Putamen (tissue), 1 donor: Measurements from ENCODE around the gene PCK1.
A peak's percentile ranks its signal among the peaks of the same experiment; 100 is the strongest.

Experiments
- DNase-seq: peaks from one replicate; pipeline ENCODE4 v3.0.0-alpha.2; 2016; ENCODE audit warnings: low spot score

The PCK1 gene

DNA sequence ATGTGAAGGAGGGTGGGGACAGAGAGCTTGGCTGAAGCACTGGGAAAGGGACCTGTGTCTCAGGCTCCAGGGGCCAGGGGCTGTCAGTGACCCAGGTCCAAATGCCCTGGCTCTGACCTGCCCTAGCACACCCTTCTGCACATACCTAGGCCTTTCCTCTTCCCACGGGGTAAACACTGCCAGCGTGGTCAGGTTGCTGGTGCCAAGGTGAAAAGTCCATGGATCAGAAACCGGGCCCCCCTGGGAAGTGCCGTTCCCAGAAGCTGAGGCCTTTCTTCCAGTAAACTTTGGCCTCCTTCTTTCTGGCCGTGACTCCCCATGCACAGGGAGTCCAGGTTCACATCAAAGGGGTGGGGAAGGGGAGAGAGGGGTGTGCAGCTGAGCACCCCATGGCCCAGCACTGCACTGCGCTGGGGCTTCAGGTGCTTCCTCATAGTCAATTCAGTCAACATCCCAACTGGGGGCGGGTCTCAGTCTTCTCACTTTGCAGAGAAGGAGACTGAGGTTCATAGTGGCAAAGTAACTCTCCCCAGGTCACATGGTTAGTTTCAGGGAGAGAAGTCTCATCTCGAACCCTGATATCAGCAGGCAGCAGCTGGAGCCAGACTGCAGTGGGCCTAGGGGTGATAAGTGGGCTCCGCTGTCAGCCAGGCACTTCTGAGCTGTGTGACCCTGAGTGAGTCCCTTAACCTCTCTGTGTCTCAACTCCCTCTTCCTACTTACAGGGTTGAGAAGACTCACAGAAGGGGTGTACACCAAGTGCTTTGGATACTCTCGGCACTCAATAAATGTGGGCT lies 17.0 kb downstream of the PCK1 start:
- DNase-seq: no peak

DNA sequence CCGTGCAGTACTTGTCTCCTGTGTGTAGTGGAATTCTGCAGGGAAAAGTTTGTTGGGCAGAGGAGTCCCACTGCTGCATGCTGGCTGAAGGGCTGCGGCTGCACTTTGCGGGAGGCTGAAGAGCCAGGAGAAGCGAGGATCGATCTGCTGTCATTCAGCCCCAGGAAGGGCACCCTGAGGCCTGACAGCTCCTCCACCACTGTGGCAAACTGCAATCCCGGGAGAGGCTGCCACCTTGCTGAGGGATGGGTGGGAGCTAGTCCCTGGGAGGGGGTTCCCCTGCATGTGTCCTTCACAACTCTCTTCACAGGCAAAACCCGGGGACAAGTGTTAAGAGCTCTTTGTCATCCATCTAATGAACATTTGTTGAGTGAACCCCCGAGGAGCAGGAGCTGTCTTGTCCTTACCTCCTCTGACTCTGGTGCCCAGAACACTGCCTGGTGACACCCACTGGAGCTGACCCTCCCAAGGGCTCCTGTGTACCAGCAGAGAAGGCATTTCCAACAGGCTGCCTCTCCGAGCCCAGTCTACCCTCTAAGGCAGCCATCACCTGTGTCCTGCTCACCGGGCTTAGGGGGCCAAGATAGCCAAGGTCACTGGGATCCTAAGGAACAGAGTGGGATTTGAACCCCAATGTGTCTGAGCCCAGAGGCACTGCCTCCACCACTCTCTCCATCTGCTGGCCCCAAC lies 17.7 kb downstream of the PCK1 start:
- no peak for DNase-seq

DNA sequence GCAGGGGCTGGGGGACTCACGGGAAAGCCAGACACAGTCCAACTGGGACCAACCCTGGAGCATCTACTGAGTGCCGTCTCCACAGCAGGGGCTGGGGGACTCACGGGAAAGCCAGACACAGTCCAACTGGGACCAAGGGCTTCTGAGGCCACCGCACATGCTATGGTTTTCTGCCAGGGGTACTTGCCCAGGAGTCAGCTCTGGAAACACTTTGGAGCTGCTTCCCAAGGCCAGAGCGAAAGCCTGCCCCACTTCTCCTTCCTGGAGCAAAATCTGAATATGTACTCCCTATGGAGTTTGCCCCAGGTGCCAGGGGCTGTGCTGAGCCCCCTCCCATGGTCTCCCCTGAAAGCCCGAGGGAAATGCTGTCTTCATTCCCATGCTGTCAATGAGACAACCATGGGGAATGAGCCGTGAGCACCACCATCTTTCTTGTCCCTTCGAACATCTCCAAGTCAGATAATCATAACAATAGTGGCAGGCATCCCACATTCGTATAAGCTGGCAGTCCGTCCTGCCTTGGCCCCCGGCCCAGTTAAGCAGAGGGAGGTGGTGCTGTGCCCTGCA lies 18.5 kb downstream of the PCK1 start:
- DNase-seq: no peak

DNA sequence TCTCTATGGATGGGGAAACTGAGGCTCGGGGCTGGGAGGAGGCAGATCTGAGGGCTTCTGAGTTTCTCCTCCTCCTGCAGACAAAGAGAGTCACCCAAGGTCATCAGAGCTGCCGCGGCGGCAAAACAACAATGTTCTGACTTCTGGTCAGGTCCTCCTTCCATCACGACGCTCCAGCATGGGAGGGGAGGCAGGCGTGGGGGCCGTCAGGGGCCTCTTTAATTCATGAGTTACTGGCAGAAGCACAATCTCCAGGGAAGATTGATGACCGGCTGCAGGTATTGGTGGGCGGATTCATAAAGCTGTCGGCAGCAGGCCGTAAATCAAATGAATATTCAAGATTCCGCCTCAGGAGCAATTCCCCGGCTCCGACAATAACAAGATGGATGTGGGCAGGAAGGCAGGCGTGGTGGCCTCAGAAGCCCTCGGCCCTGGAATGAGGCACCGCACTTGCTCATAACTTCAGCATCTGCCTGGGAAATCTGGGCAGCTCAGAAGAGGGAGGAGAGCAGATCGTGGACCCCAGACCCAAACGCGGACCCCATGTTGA lies 19.1 kb downstream of the PCK1 start:
- DNase-seq: no peak

DNA sequence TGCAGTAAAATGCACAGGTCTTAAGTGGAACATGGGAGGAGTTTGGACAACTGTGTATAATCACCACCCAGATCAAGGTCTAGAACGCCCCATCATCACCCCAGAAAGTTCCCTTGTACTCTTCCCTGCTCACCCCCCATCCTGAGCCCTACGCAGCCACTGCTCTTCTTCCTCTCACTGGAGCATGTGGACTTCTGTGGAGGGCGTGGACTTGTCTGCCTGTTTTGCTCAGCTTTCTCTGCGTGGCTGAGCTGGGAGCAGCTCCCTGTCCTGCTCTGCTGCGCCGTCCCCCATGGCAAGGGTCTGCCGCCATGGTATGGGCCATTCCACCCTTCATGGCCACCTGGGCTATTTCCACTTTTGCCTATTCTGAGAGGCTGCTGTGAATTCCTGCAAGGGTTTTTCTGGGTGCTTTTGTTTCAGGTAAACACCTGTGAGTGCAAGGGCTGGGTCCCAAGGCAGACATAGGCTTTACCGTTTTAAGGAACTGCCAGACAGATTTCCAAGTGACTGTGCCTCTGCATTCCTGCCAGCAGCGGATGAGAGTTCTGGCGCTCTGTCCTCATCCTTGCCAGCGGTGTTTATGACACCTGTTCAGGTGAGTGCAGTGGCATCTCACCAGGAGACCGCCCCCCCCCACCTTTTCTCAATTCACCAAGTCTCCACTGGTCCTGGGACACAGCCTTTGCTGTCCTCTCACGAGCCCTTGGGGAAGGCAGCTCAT lies 19.7 kb downstream of the PCK1 start:
- DNase-seq: no peak

DNA sequence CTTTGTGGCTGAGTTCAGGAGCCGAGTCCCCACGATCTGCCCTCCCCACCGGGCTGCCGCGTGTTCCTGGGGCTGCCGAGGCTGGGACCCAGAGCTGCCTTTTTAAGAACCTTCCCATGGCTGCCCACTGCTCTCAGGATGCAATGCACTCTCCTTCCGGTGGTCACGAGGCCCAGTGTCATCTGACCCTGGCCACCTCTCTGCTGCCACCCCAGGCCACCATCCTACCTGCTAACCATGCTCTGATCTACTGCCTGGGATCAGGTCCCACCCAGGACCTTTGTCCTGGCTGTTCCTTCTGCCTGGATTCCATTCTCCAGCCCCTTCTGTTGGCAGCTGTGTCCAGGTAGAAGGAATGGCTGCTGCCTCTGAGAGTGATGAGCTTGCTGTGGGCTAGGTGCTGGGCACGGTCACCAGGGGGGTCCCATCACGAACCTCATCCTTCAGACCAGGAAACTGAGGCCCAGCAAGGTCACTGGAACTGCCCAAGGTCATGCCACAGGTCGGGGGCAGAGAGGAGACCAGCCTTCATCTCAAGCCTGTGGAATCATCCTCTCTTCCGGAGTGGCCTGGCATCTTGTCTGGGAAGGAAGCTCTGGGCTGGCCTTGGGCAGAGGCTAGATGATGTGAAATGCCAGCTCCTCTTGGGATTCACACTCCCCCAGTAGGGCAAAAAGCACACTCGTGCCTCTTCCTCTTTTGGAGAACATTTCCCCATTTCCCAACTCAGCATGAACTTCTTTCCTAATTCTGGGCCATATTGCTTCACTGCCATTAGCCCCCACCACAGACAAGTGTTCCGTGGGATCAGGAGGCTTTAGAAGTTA lies 20.5 kb downstream of the PCK1 start:
- DNase-seq: no peak

DNA sequence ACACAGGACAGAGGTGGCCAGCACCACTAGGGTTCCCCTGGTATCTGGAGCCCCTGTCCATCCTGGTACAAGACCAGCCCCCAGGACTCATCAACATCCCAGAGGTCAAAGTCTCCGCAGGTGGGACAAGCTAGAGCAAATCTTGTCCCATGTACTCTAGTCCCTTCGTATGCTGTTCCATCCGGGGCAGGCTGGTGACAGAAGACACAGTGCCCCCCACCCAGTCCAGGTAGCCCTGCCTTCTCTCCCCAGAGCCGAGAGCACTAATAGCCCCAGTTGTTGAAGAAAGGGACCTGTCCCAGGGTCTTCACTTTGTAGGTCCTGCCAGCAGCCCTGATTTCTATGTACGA lies 21.1 kb downstream of the PCK1 start:
- DNase-seq: no peak

DNA sequence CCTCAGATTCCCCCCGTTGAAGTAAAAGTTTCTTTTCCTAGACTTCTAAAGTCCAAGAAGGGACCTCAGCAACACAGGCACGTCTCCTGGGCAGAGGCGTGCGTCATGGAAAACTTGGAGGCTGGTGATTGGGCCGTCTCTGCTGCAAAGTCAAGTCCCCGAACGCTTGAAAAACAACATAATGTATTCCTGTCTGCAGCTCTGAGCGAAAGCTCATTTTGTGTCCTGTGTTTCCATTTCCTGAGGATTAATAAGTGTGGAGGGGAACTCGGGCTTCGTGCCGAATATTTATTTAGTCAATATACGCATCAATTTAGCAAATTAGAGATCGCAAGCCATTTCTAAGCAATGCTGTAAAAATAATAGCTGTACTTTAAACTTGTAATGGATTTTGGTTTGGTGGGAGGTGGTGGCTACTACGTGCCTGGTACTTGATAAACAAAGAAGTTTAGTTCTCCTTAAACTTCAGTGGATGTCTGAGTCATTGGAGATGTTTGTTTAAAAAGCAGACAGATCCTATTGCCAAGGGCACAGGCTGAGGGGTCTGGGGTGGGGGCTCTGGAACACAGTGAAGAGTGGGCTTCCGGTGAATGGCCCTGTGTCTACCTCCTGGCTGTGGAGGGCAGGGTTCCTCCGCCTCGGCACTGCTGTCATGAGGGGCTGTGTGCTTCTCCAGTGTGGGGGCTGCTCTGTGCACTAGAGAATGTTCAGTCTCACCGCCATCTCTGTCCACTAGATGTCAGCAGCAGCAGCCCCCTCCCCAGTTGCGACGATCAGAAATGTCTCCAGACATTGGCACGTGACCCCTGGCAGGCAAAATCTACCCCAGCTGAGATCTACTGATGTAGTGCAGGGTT lies 21.8 kb downstream of the PCK1 start:
- peak; percentile 54 for DNase-seq

DNA sequence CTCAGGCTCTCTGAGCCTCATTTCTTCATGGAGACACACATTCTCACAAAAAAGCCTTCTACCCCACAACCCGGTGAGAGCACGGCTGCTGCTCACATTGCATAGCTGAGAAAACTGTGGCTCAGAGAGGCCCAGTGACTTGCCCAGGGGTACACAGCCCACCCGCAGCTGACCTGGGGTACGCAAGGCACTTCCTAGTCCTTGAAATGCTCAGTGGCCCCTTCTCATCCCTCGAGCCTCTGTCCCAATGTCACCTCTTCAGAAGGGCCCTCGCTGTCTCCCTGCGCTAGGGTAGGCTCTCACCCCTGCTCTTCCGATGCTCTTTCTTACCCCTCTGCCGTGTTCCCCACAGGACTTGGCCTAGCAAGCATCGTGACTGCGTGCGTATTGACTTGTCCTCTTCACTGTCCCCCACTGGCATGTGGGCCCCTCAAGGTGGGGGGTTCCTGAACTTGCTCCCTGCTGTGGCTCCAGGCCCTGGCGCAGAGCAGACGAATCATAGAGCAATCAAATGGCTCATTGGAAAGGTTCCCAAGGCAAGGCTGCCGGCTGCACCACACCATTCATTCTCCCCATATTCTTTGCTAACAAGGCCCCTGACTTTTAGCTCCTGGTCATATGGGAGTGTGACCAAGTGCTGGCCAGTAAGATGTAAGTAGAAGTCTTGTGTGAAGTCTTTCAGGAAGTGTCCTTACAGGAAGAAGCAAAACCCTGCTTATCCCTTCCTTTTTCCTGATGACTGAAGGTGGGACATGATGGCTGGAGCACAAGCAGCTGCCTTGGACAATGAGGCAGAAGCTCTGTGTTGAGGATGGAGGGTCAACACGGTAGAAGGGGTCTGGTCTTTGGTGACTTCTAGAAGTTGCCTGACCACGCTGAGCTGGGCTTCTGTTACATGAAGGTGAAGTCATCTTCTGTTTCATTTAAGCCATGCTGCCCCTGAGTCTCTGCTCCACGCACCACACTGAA lies 22.7 kb downstream of the PCK1 start:
- DNase-seq: no peak

DNA sequence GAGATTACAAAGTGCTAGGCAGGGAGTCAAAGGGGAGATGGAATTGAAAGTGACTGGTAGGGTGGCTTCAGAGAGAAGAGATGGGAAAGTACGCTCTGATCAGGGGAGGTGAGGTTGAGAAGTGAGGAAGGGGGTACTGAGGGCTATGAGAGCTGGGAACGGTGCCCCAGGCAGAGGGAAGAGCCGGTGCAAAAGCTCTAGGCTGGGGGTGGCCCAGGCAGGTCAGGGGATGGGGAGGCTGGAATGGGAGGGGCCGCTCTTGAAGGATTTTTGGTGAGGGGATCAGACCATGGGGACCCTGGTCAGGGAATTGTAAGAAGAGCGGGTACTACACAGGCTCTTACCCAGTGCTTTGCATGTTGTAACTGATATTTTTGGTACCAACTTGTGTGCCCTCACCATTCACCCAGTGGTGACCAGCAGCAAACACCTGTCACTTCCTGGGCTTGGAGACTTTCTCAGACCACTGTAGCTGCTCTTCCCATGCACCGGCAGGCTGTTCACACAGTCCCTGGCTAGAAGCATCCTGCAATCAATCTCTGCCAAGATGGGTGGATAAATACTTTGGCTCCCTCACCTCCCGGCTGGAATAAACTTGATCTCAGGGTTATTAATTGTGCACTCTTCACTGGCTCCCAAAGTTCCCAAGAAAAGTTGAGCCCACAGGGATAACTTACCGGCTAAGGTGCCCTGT lies 24.0 kb downstream of the PCK1 start:
- DNase-seq: no peak

DNA sequence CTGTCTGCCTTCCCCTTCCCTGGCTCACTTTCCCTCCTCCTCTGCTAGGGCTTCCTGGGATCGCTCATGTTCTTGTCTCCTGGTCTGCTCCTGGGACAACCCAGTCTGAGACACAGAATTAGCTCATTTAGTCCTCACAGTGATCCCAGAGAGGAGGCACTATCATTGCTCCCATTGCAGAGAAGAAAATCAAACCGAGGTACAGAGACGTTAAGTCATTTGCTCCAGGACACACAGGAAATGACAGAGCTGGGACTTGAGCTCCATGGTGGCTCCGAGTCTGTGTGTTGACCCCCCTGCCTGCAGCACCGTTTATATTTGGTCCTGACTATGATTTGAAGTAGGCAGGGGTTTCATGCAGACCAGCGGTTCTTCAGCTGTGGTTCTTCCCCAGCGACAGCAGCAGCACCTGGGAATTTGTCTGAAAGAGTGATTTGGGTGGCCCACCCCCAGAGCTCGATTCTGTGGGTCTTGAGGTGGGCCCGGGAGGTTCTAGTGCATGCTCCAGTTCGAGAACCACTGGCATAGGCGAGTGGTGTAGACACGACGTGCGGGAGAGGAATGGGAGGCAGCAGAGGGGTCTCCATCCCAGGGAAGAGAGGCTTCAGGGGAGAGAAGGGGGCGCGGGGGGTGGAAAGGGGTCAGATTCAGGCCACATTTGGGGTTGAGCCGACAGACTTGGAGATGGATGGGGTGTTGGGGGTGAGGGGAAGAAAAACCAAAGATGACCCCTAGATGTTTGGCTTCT lies 24.7 kb downstream of the PCK1 start:
- DNase-seq: no peak

DNA sequence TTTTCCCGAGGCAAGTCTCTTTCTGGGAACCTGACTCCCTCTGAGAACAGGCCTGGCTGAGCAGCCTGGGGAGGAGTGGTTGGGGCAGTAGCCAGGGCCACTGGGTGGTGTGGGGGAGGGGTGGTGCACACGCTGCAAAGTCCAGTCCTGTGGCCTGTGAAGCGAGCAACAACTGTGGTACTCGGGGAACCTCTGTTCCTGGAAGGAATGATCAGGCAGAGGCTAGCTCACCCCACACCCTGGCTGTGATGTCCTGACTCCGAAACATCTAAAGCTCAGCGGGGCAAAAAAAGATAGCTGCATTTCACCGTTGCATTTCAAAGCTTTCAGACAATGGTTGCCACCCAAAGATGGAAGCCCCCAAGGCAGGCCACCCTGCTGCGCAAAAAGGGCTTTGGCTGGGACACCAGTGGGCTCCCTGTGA lies 25.5 kb downstream of the PCK1 start:
- DNase-seq: peak; percentile 9

DNA sequence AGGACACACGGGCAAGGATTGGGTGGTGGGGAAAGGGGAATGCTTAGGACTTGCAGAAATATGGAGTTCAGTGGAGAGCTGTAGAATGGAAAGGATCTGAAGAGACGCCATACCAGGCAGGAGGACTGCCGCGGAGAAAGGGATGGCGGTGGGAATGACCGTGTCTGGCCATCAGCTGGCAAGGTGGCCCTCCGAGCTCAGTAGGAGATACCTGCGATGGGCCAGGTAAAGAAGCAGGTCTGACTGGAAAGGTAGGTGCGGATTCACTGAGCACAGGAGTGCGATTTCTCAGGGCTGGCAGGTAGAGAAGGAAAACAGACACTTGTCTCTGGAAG lies 26.0 kb downstream of the PCK1 start:
- no peak for DNase-seq

DNA sequence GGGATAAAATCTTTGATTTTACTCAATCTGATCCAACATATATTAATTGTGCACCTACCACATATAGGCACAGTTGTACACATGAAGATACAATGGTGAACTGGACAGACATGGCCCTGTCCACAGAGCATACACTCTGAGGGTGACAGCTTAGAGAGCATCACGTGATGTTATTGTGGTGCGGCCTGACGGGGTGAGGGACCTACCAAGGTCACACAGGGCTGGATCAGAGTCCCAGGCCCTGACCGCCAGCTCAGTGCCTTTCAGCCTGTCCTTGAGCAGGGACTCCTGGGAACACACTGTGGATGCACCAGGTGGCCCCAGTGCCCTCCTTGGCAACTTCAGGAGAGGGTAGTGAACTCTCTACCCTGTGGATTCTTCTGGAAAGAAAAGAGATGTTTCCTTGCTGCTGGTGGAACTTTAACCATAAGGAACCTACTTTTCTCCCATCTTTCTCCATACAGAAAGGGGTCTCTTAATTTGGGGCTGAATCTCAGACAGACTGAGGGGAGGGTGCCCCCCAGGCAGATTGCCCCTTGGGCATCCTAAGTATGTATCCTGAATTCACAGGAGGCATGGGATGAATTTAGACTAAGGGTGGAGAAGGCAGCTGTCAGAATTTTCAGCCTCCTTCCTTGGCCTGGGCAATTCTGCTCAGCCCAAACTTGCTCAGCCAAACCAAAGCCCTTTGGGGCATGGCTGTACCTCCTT lies 26.5 kb downstream of the PCK1 start:
- no peak for DNase-seq

DNA sequence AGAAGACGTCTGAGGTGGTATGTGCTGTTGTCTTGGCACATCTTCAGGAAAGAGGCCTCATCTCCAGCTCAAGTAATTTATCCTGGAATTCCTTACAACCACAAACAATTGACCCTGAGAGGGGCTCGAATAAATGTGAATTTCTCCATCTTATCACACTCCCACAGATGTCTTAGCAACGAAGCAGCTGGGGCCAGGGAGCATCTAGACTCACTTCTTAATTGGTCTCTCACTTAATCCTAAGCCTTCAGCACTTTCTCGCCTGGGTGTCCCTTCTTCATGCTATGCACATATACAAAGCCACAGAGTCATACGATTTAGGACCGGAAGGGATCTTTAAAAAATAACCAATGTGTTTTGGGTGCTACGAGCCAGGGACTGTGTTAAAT lies 27.1 kb downstream of the PCK1 start:
- no peak for DNase-seq

DNA sequence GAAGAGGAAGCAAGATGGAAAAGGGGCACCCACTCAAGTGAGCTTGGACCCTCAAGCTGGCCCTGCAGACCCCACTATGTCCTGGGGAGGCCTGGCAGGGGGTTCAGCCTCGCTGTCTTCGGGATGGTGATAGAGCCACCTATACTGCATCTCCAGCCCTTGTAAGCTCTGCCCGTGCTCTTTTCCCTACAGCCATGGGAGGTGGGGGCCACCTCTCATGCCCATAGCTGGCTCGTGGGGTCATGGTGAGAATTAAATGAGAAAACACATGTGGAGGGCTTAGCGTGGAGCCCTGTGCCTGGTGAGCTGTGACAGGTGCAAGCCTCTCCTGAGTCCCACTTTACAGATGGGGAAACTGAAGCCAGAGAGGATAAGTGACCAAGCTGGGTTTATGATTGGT lies 27.7 kb downstream of the PCK1 start:
- DNase-seq: no peak

DNA sequence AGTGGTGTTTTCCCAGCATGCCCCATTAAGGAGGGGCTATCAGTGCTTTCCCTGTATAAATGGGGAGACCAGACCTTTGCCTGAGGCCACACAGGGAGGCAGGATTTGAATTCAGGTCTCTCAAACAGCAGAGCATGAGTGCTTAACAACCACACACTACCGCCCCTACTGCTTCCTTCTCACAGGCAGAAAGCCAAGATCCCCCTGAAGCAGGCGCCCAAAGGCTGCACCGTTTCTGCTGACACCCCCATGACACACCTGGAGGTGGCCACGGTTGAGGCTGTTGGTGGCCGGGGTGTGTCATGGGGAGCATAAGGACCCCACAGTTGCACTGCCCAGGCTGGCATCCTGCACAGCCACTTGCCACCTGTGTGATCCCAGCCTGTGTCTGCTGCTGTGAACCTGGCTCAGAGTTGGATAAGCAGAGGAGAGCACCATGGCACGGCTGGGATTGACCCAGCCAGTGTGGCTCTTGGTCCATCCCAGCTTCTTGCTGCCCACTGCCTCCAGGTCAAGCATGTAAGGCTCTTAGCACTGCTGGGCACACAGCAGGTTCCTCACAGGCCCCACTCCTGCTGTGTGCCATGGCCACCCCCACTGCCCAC lies 28.3 kb downstream of the PCK1 start:
- no peak for DNase-seq
